HEK293 (cell line): ENCODE data around the gene VPREB3.

Experiments used
- CTCF ChIA-PET: fragments of 350-600 bp; formaldehyde crosslinking; extraction: SDS; loops from one replicate; lab custom pipeline; 2021; ENCODE audit warnings: antibody characterized with exemption; lab: Yijun Ruan, JAX
- POLR2A ChIA-PET: fragments of 300-600 bp; formaldehyde crosslinking; extraction: SDS; loops from one replicate; lab custom pipeline; 2020; ENCODE audit warnings: antibody characterized with exemption, inconsistent platforms; lab: Yijun Ruan, JAX
- H3K27ac ChIP-seq: fragments of 200-500 bp; sonication (Bioruptor generic); 2 replicates; pipeline ENCODE4 v1.5.1; 2014; ENCODE audit warnings: low read depth, low read length, control low read depth, inconsistent platforms; ENCODE audit errors: extremely low read depth
- H3K36me3 ChIP-seq, 2 experiments: fragments of 200-500 bp in 1 of 2; sonication (Bioruptor generic) in 1 of 2; 1 replicate in 1 of 2; 2 replicates in 1 of 2; pipeline ENCODE4 v1.5.1; 2014 to 2017; ENCODE audit warnings: inconsistent platforms in 2 of 2, low read length in 2 of 2; ENCODE audit not compliant: control insufficient read depth in 2 of 2, insufficient read depth in 1 of 2
- H3K4me1 ChIP-seq: fragments of 200-500 bp; sonication (Bioruptor generic); 2 replicates; pipeline ENCODE4 v1.5.1; 2014; ENCODE audit warnings: mild to moderate bottlenecking, low read length, inconsistent platforms; ENCODE audit not compliant: control insufficient read depth, insufficient read depth
- H3K4me3 ChIP-seq: 2 replicates; pipeline ENCODE4 v1.5.1; 2011; ENCODE audit warnings: low read depth, mild to moderate bottlenecking, control low read depth, low read length, moderate library complexity
- H3K9me3 ChIP-seq: fragments of 200-500 bp; sonication (Bioruptor generic); 2 replicates; pipeline ENCODE4 v1.5.1; 2014; ENCODE audit warnings: low read depth, low read length, inconsistent platforms; ENCODE audit not compliant: control insufficient read depth, insufficient read depth
- SCRT1 ChIP-seq: fragments of 450-650 bp; formaldehyde crosslinking; IDR thresholded peaks from 2 replicates; pipeline ENCODE4 v1.5.1; 2016; ENCODE audit warnings: missing biosample characterization, missing genetic modification characterization, borderline replicate concordance
- SCRT2 ChIP-seq: fragments of 450-650 bp; formaldehyde crosslinking; IDR thresholded peaks from 2 replicates; pipeline ENCODE4 v1.5.1; 2016; ENCODE audit warnings: missing biosample characterization, missing genetic modification characterization
- TRIM28 ChIP-seq: IDR thresholded peaks from 2 replicates; pipeline ENCODE4 v1.6.1; 2011; ENCODE audit warnings: low read length, control low read depth, borderline replicate concordance
- ZIC2 ChIP-seq: fragments of 450-650 bp; formaldehyde crosslinking; IDR thresholded peaks from 2 replicates; pipeline ENCODE4 v1.5.1; 2016; ENCODE audit warnings: missing biosample characterization, missing genetic modification characterization
- ZNF112 ChIP-seq: fragments of 450-650 bp; formaldehyde crosslinking; IDR thresholded peaks from 2 replicates; pipeline ENCODE4 v1.5.0; 2017; ENCODE audit warnings: missing biosample characterization, missing genetic modification characterization
- ZNF138 ChIP-seq: fragments of 450-650 bp; formaldehyde crosslinking; IDR thresholded peaks from 2 replicates; pipeline ENCODE4 v1.5.1; 2016; ENCODE audit warnings: missing biosample characterization, missing genetic modification characterization, borderline replicate concordance
- ZNF19 ChIP-seq: fragments of 450-650 bp; formaldehyde crosslinking; IDR thresholded peaks from 2 replicates; pipeline ENCODE4; 2016; ENCODE audit warnings: missing biosample characterization, missing genetic modification characterization, low read depth
- ZNF24 ChIP-seq: fragments of 450-650 bp; formaldehyde crosslinking; IDR thresholded peaks from 2 replicates; pipeline ENCODE4 v1.5.1; 2016; ENCODE audit warnings: missing biosample characterization, missing genetic modification characterization
- ZNF423 ChIP-seq: fragments of 450-650 bp; formaldehyde crosslinking; IDR thresholded peaks from 2 replicates; pipeline ENCODE4 v1.5.1; 2016; ENCODE audit warnings: missing biosample characterization, missing genetic modification characterization
- ZNF48 ChIP-seq: fragments of 450-650 bp; formaldehyde crosslinking; IDR thresholded peaks from 2 replicates; pipeline ENCODE4 v1.5.1; 2016; ENCODE audit warnings: missing biosample characterization, missing genetic modification characterization
- ZNF501 ChIP-seq: fragments of 450-650 bp; formaldehyde crosslinking; IDR thresholded peaks from 2 replicates; pipeline ENCODE4 v1.5.1; 2016; ENCODE audit warnings: missing biosample characterization, missing genetic modification characterization
- ZNF514 ChIP-seq: fragments of 450-650 bp; formaldehyde crosslinking; IDR thresholded peaks from 2 replicates; pipeline ENCODE4 v1.5.1; 2016; ENCODE audit warnings: missing biosample characterization, missing genetic modification characterization
- ZNF529 ChIP-seq: fragments of 450-650 bp; formaldehyde crosslinking; IDR thresholded peaks from 2 replicates; pipeline ENCODE4 v1.5.1; 2017; ENCODE audit warnings: missing genetic modification characterization, missing biosample characterization; ENCODE audit not compliant: insufficient replicate concordance
- ZNF610 ChIP-seq: fragments of 450-650 bp; formaldehyde crosslinking; IDR thresholded peaks from 2 replicates; pipeline ENCODE4 v1.5.1; 2016; ENCODE audit warnings: missing biosample characterization, missing genetic modification characterization, borderline replicate concordance
- ZNF629 ChIP-seq: fragments of 450-650 bp; formaldehyde crosslinking; IDR thresholded peaks from 2 replicates; pipeline ENCODE4 v1.5.1; 2017; ENCODE audit warnings: missing biosample characterization, missing genetic modification characterization
- ZNF707 ChIP-seq: fragments of 450-650 bp; formaldehyde crosslinking; IDR thresholded peaks from 2 replicates; pipeline ENCODE4 v1.5.1; 2016; ENCODE audit warnings: missing biosample characterization, missing genetic modification characterization
- ZNF76 ChIP-seq: fragments of 450-650 bp; formaldehyde crosslinking; IDR thresholded peaks from 2 replicates; pipeline ENCODE4; 2016; ENCODE audit warnings: low read depth, missing biosample characterization, missing genetic modification characterization, borderline replicate concordance
- ZNF830 ChIP-seq: fragments of 450-650 bp; IDR thresholded peaks from 2 replicates; pipeline ENCODE4 v1.5.0; 2018; ENCODE audit warnings: missing biosample characterization, missing genetic modification characterization, low read depth, mild to moderate bottlenecking, moderate library complexity
- ZXDB ChIP-seq: fragments of 450-650 bp; formaldehyde crosslinking; IDR thresholded peaks from 2 replicates; pipeline ENCODE4 v1.5.1; 2016; ENCODE audit warnings: missing biosample characterization, missing genetic modification characterization
- TF ChIP-seq, protein P1 (sequence below): sonication (generic); formaldehyde crosslinking; IDR thresholded peaks from 2 replicates; pipeline ENCODE4 v1.8.1; 2022; ENCODE audit warnings: mild to moderate bottlenecking, moderate library complexity, missing genetic modification reagents
- TF ChIP-seq, protein P2 (sequence below): fragments of 450-650 bp; formaldehyde crosslinking; IDR thresholded peaks from 2 replicates; pipeline ENCODE4 v1.5.1; 2017; ENCODE audit warnings: missing biosample characterization, missing genetic modification characterization
- TF ChIP-seq, protein P3 (sequence below): fragments of 450-650 bp; formaldehyde crosslinking; IDR thresholded peaks from 2 replicates; pipeline ENCODE4 v1.5.1; 2016; ENCODE audit warnings: missing biosample characterization, missing genetic modification characterization

The VPREB3 gene

DNA sequence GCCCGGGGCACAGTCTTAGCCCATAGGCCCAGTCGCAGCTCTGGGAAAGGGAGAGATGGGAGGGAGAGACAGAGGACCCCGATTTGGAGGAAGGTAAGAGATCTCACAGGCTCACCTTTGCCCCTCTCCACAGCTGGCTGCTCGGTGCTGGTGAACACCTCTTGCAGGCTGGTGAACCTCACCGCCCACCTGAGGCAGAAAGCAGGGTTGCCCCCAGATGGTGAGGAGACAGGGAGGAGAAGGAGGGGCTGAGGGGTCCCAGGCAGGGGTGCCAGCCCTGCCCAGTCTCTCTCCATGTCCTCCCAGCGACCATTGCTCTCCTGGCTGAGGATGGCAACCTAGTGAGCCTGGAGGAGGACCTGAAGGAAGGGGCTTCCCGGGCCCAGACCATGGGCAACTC is 9.7 kb upstream of the VPREB3 start:
- POLR2A ChIA-PET, result no interaction called here
- no peak overlapping the region for H3K27ac ChIP-seq
- TF ChIP-seq, protein P1, sequence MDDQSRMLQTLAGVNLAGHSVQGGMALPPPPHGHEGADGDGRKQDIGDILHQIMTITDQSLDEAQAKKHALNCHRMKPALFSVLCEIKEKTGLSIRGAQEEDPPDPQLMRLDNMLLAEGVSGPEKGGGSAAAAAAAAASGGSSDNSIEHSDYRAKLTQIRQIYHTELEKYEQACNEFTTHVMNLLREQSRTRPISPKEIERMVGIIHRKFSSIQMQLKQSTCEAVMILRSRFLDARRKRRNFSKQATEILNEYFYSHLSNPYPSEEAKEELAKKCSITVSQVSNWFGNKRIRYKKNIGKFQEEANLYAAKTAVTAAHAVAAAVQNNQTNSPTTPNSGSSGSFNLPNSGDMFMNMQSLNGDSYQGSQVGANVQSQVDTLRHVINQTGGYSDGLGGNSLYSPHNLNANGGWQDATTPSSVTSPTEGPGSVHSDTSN (CRISPR knock-in tag), result no peak
- TF ChIP-seq ZXDB (tag by site-specific recombination) (no peak), ZNF19 (tag by site-specific recombination) (no peak), ZNF501 (tag by site-specific recombination) (no peak), ZNF423 (no peak), ZNF24 (tag by site-specific recombination) (no peak), ZNF76 (tag by site-specific recombination) (no peak), ZNF629 (no peak), ZNF610 (no peak), ZNF707 (tag by site-specific recombination) (no peak), SCRT1 (tag by site-specific recombination) (no peak), ZNF514 (no peak), ZNF48 (tag by site-specific recombination) (no peak), ZNF529 (tag by site-specific recombination) (no peak), ZIC2 (tag by site-specific recombination) (no peak), ZNF138 (tag by site-specific recombination) (no peak), ZNF112 (tag by site-specific recombination) (no peak), TRIM28 (no peak)
- TF ChIP-seq, protein P2, sequence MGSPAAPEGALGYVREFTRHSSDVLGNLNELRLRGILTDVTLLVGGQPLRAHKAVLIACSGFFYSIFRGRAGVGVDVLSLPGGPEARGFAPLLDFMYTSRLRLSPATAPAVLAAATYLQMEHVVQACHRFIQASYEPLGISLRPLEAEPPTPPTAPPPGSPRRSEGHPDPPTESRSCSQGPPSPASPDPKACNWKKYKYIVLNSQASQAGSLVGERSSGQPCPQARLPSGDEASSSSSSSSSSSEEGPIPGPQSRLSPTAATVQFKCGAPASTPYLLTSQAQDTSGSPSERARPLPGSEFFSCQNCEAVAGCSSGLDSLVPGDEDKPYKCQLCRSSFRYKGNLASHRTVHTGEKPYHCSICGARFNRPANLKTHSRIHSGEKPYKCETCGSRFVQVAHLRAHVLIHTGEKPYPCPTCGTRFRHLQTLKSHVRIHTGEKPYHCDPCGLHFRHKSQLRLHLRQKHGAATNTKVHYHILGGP (tag by site-specific recombination), result no peak
- TF ChIP-seq, protein P3, sequence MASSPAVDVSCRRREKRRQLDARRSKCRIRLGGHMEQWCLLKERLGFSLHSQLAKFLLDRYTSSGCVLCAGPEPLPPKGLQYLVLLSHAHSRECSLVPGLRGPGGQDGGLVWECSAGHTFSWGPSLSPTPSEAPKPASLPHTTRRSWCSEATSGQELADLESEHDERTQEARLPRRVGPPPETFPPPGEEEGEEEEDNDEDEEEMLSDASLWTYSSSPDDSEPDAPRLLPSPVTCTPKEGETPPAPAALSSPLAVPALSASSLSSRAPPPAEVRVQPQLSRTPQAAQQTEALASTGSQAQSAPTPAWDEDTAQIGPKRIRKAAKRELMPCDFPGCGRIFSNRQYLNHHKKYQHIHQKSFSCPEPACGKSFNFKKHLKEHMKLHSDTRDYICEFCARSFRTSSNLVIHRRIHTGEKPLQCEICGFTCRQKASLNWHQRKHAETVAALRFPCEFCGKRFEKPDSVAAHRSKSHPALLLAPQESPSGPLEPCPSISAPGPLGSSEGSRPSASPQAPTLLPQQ (tag by site-specific recombination), result no peak
- TF ChIP-seq, all 188 proteins: peak for 0
- H3K4me1 ChIP-seq, result no peaks in the 10 kb centered on the region
- H3K4me3 ChIP-seq, result no peak overlapping the region
- CTCF ChIA-PET, result no interaction called here
- H3K36me3 ChIP-seq, result peaks cover 0 to 24% of the 10 kb centered on the region in 2 experiments; a peak in 1 of 3 replicates
- H3K9me3 ChIP-seq, result no peaks in the 10 kb centered on the region

DNA sequence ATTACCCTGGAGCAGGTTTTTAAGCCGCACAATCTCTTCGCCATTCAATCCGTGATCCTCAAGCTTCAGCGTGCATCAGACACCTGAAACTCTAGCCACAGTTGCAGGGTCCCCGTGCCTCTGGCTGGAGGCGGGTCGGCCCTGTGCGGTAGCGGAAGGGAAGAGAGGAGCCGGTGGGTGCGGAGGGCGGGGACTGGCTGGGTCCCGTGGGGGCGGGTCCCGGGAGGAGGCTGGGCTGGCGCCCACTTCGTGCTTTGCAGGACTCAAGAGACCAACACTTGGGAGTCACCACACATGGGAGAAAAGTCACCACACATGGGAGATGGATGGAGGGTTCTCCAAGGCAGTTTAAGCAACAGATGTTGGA is 9.3 kb upstream of the VPREB3 start:
- Histone ChIP-seq H3K9me3 (no peaks in the 10 kb centered on the region), H3K27ac (no peak overlapping the region), H3K4me1 (no peaks in the 10 kb centered on the region), H3K4me3 (no peak overlapping the region), H3K36me3 (peaks cover 0 to 24% of the 10 kb centered on the region in 2 experiments; a peak in 1 of 3 replicates)
- POLR2A ChIA-PET, result no interaction called here
- TF ChIP-seq SCRT2 (tag by site-specific recombination) (0 out of 2 replicates have a peak, but pooled peaks have one; percentile 24), ZNF830 (tag by site-specific recombination) (no peak)
- CTCF ChIA-PET, result no interaction called here
